Neuronal stem cell (in vitro differentiated cells): Measurements from ENCODE around the gene PDCD2L.
"Not testable (repeated sequence)": the region's sequence is repeated elsewhere in the genome, so short reads cannot be mapped to it uniquely, and the experiment has no call there.

ENCODE experiments used
- DNase-seq: peaks from one replicate; pipeline ENCODE4 v3.0.0-alpha.2; 2013; ENCODE audit warnings: low spot score
- H2AFZ ChIP-seq: one replicate; pipeline ENCODE4 v1.6.1; 2013; ENCODE audit warnings: mild to moderate bottlenecking, low read length, inconsistent platforms
- H2AK5ac ChIP-seq: 2 replicates; pipeline ENCODE4 v1.6.1; 2013; ENCODE audit warnings: low read depth, mild to moderate bottlenecking, inconsistent platforms, low read length, moderate library complexity, mixed read lengths
- H2BK120ac ChIP-seq: 2 replicates; pipeline ENCODE4 v1.6.1; 2013; ENCODE audit warnings: low read depth, mild to moderate bottlenecking, inconsistent platforms, low read length, moderate library complexity, mixed read lengths
- H2BK12ac ChIP-seq: one replicate; pipeline ENCODE4 v1.6.1; 2013; ENCODE audit warnings: low read length, inconsistent platforms
- H2BK15ac ChIP-seq: 2 replicates; pipeline ENCODE4 v1.6.1; 2013; ENCODE audit warnings: mild to moderate bottlenecking, low read length, inconsistent platforms, mixed read lengths
- H2BK5ac ChIP-seq: one replicate; pipeline ENCODE4 v1.6.1; 2013; ENCODE audit warnings: inconsistent platforms, mild to moderate bottlenecking, low read length, moderate library complexity
- H3K14ac ChIP-seq: one replicate; pipeline ENCODE4 v1.6.1; 2013; ENCODE audit warnings: low read length, inconsistent platforms
- H3K18ac ChIP-seq: 2 replicates; pipeline ENCODE4 v1.6.1; 2013; ENCODE audit warnings: low read length, inconsistent platforms
- H3K23ac ChIP-seq: 2 replicates; pipeline ENCODE4 v1.6.1; 2013; ENCODE audit warnings: low read depth, mild to moderate bottlenecking, mixed read lengths, low read length, inconsistent platforms; ENCODE audit not compliant: poor library complexity
- H3K27ac ChIP-seq: replicated peaks from 3 replicates; pipeline ENCODE4 v1.5.1; 2013; ENCODE audit warnings: low read length, inconsistent platforms
- H3K27me3 ChIP-seq, 3 experiments: 2 replicates each; pipeline ENCODE4 v1.6.1; 2013; ENCODE audit warnings: low read length in 3 of 3, mild to moderate bottlenecking in 2 of 3, inconsistent platforms in 1 of 3, low read depth in 1 of 3, mixed read lengths in 1 of 3, moderate library complexity in 1 of 3; ENCODE audit not compliant: control insufficient read depth in 3 of 3, insufficient read depth in 3 of 3
- H3K36me3 ChIP-seq, 2 donors: replicated peaks in 1 of 2; 2 replicates each; pipeline ENCODE4 v1.6.1; 2013; ENCODE audit warnings: low read length in 2 of 2; ENCODE audit not compliant: control insufficient read depth in 2 of 2, insufficient read depth in 2 of 2
- H3K4ac ChIP-seq: 2 replicates; pipeline ENCODE4 v1.6.1; 2013; ENCODE audit warnings: inconsistent platforms, mild to moderate bottlenecking, low read length, moderate library complexity
- H3K4me1 ChIP-seq, 2 donors: 1 replicate in 1 of 2; 2 replicates in 1 of 2; pipeline ENCODE4 v1.6.1; 2013; ENCODE audit warnings: low read length in 2 of 2, low read depth in 1 of 2; ENCODE audit not compliant: control insufficient read depth in 2 of 2, insufficient read depth in 1 of 2
- H3K4me2 ChIP-seq: one replicate; pipeline ENCODE4 v1.6.1; 2013; ENCODE audit warnings: mild to moderate bottlenecking, low read length, inconsistent platforms; ENCODE audit not compliant: insufficient read depth, poor library complexity, severe bottlenecking
- H3K4me3 ChIP-seq, 2 donors: 2 replicates each; pipeline ENCODE4 v1.5.1; 2013; ENCODE audit warnings: low read length in 2 of 2, mild to moderate bottlenecking in 2 of 2, inconsistent platforms in 1 of 2, moderate library complexity in 1 of 2
- H3K79me1 ChIP-seq: one replicate; pipeline ENCODE4 v1.6.1; 2013; ENCODE audit warnings: low read depth, mild to moderate bottlenecking, inconsistent platforms, low read length, moderate library complexity
- H3K9ac ChIP-seq: one replicate; pipeline ENCODE4 v1.6.1; 2013; ENCODE audit warnings: mild to moderate bottlenecking, low read depth, low read length, inconsistent platforms; ENCODE audit not compliant: poor library complexity
- H3K9me3 ChIP-seq, 2 donors: replicated peaks in 1 of 2; 2 replicates each; pipeline versions ENCODE3 to v1.6.1; 2013; ENCODE audit warnings: low read length in 2 of 2, mild to moderate bottlenecking in 2 of 2, inconsistent platforms in 1 of 2, low read depth in 1 of 2, mixed read lengths in 1 of 2, moderate library complexity in 1 of 2; ENCODE audit not compliant: control insufficient read depth in 2 of 2, insufficient read depth in 1 of 2
- H4K8ac ChIP-seq: one replicate; pipeline ENCODE4 v1.6.1; 2013; ENCODE audit warnings: low read depth, mild to moderate bottlenecking, inconsistent platforms, low read length, moderate library complexity
- H4K91ac ChIP-seq: one replicate; pipeline ENCODE4 v1.6.1; 2013; ENCODE audit warnings: low read length, low read depth, mild to moderate bottlenecking, inconsistent platforms; ENCODE audit not compliant: poor library complexity
- WGBS, 2 donors: extraction: QIAGEN DNeasy Blood & Tissue Kit; methylation state at CpG; one replicate each; pipeline ENCODE4 v1.1.7; 2013; ENCODE audit warnings: missing lambda C conversion rate in 2 of 2, mixed read lengths in 1 of 2; ENCODE audit not compliant: insufficient read length in 2 of 2, insufficient replicate concordance in 1 of 2; ENCODE audit errors: extremely low coverage in 2 of 2; 5-methylcytosine and 5-hydroxymethylcytosine counted together

Gene PDCD2L

GRCh38 chr19:34399886-34400285 lies 4.3 kb upstream of the PDCD2L start:
- Histone ChIP-seq H3K27me3 (no peaks in the 10 kb centered on the region), H3K9ac (no peak overlapping the region), H3K4me3 (peak overlapping the region in 1 of 2 donors; percentile 16), H4K8ac (no peak overlapping the region), H3K9me3 (no peaks in the 10 kb centered on the region), H4K91ac (no peak overlapping the region), H3K79me1 (peaks cover 6% of the 10 kb centered on the region), H2BK5ac (no peak overlapping the region), H3K36me3 (peaks cover 34 to 53% of the 10 kb centered on the region in 2 donors), H2AFZ (no peak overlapping the region), H3K4me1 (no peaks in the 10 kb centered on the region), H3K14ac (no peak overlapping the region), H2BK120ac (no peak overlapping the region), H3K4ac (no peak overlapping the region), H3K27ac (no peak overlapping the region), H3K23ac (no peak overlapping the region), H3K4me2 (no peak overlapping the region), H3K18ac (no peak overlapping the region), H2BK15ac (no peak overlapping the region), H2AK5ac (no peak overlapping the region), H2BK12ac (no peak overlapping the region)
- no peak for DNase-seq
- WGBS, 2 donors: no CpG with 5 or more reads among the region's 9 CpGs

DNA sequence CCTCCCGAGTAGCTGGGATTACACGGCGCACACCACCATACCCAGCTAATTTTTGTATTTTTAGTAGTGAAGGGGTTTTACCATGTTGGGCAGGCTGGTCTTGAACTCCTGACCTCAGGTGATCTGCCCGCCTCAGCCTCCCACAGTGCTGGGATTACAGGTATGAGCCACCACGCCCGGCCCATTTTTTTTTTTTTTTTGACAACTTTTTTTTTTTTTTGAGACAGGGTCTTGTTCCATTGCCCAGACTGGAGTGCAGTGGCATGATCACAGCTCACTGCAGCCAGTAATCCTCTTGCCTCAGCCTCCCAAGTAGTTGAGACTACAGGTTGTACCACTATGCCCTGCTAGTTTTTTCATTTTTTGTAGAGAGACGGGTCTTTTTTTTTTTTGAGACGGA lies 3.4 kb upstream of the PDCD2L start:
- peaks cover 28 to 44% of the 10 kb centered on the region in 2 donors for H3K36me3 ChIP-seq
- H3K4me3 ChIP-seq, H3K4me1 ChIP-seq, H2BK15ac ChIP-seq, H2BK5ac ChIP-seq, H3K4ac ChIP-seq, H3K18ac ChIP-seq, H2BK12ac ChIP-seq, H4K91ac ChIP-seq, H2BK120ac ChIP-seq, H3K27me3 ChIP-seq, H2AFZ ChIP-seq, H2AK5ac ChIP-seq, H3K23ac ChIP-seq, H3K9ac ChIP-seq, H3K27ac ChIP-seq, DNase-seq, H3K9me3 ChIP-seq, H4K8ac ChIP-seq, H3K14ac ChIP-seq, H3K79me1 ChIP-seq, H3K4me2 ChIP-seq: not testable (repeated sequence)
- WGBS, 2 donors: no CpG with 5 or more reads among the region's 8 CpGs

DNA sequence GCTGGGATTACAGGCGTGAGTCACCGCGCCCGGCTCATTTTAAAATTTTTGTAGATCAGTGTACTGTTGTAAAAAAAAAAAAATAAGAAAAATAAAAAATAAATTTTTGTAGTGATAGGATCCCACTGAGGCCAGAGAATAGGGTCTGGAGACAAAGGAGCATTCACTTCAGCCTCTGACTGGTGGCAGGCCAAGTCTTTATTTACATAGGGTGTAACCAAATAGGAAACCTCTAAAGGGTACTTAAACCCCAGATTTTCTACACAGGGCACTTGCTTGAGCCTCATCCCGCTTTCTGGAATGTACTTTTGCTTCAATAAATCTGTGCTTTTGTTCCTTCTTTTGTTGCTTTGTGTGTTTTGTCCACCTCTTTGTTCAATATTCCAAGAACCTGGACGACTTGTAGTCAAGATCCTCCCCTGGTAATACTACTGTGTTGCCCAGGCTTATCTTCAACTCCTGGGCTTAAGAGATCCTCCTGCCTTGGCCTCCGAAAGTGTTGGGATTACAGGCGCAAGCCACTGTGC lies 2.1 kb upstream of the PDCD2L start:
- no CpG with 5 or more reads among the region's 8 CpGs for WGBS, 2 donors
- DNase-seq: no peak
- Histone ChIP-seq H3K23ac (no peak overlapping the region), H2BK5ac (no peak overlapping the region), H2AK5ac (no peak overlapping the region), H3K4me1 (no peaks in the 10 kb centered on the region), H3K4me3 (no peak overlapping the region), H3K18ac (no peak overlapping the region), H2AFZ (no peak overlapping the region), H3K9me3 (no peaks in the 10 kb centered on the region), H3K27ac (peak overlapping the region; percentile 46), H3K4ac (no peak overlapping the region), H3K4me2 (no peak overlapping the region), H3K79me1 (peaks cover 6% of the 10 kb centered on the region), H3K27me3 (no peaks in the 10 kb centered on the region), H3K36me3 (peaks cover 21 to 33% of the 10 kb centered on the region in 2 donors), H2BK120ac (no peak overlapping the region), H2BK15ac (no peak overlapping the region), H4K8ac (no peak overlapping the region), H2BK12ac (no peak overlapping the region), H3K14ac (no peak overlapping the region), H3K9ac (no peak overlapping the region), H4K91ac (no peak overlapping the region)

- no peak overlapping the region for H3K23ac ChIP-seq
- no peak overlapping the region for H3K9ac ChIP-seq
- no peak overlapping the region for H3K18ac ChIP-seq
- H3K79me1 ChIP-seq: peaks cover 8% of the 10 kb centered on the region
- H2BK5ac ChIP-seq: no peak overlapping the region
- no peak overlapping the region for H3K4ac ChIP-seq
- no peak overlapping the region for H2BK12ac ChIP-seq
- no CpG with 5 or more reads among the region's 6 CpGs for WGBS, 2 donors
- no peak overlapping the region for H2BK120ac ChIP-seq
- H2AFZ ChIP-seq: peak overlapping the region; percentile 99
- no peaks in the 10 kb centered on the region for H3K27me3 ChIP-seq
- H4K91ac ChIP-seq: no peak overlapping the region
- no peak overlapping the region for H4K8ac ChIP-seq
- H3K9me3 ChIP-seq: no peaks in the 10 kb centered on the region
- no peak overlapping the region for H2AK5ac ChIP-seq
- peaks cover 16 to 25% of the 10 kb centered on the region in 2 donors for H3K36me3 ChIP-seq
- no peak overlapping the region for H3K27ac ChIP-seq
- DNase-seq: no peak
- peak overlapping the region; percentile 91 to 99 for H3K4me3 ChIP-seq
- no peak overlapping the region for H2BK15ac ChIP-seq
- H3K14ac ChIP-seq: no peak overlapping the region
- no peaks in the 10 kb centered on the region for H3K4me1 ChIP-seq
- no peak overlapping the region for H3K4me2 ChIP-seq
These were observed 453 bp upstream of the PDCD2L start for GRCh38 chr19:34403784-34404108.
